ENCODE measurements around the gene MRPS10.

MRPS10 gene

GRCh38 chr6:42158011-42158410, 59.6 kb downstream of the MRPS10 start:
- TF ChIP-seq CTCF (IDR thresholded peaks at IDR 0.05; ENCODE audit: insufficient read depth, low read depth, low read length, missing control alignments): no peak
- peak; percentile 71 for DNase-seq (ENCODE audit: low read depth)
- no peak overlapping the region for H3K4me3 ChIP-seq (ENCODE audit: low read length)

All from epithelial cell of esophagus (primary cell).